ENCODE results near the gene SI. TPM values are rescaled to one million over a fixed set of nuclear protein-coding genes. Genes with fewer than 3 reads are reported as not detected.

SI gene
- total RNA-seq, 1 experiment from 2014 or later = not detected

DNA sequence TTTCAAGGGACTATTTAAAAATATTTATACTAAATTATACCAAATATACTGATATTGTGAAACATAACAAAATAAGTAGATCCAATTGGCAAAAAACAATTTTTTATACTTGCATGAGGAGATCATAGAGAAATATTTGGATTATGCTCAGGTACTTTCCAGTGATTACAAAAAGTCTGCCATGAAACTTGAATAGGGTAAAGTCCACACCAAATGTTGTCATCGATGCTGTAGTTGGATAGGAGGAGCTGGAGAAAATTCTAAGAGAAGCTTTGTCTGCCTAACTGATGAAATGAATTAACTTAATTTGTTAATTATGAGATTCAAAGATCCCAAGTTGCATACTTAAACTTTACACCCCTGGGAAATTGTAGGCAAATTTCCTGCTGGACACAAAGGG is 93.3 kb downstream of the SI start:
- TF ChIP-seq CTCF (conservative IDR thresholded peaks at IDR 0.05) = no peak
- Histone ChIP-seq H3K4me2 (ENCODE audit: insufficient read depth, insufficient read length, low read length) (no peak overlapping the region), H4K8ac (replicated peaks; ENCODE audit: insufficient read length, low read depth, low read length) (no peak overlapping the region), H3K56ac (ENCODE audit: insufficient read length, low read depth, low read length) (no peak overlapping the region), H3K79me2 (ENCODE audit: insufficient read depth, low read length) (no peaks in the 10 kb centered on the region), H3K27ac (ENCODE audit: insufficient read length, low read depth, low read length) (no peak overlapping the region), H2AFZ (ENCODE audit: low read length) (no peak overlapping the region), H3K23me2 (ENCODE audit: insufficient read length, low read depth, low read length, poor library complexity, severe bottlenecking) (no peaks in the 10 kb centered on the region), H2BK120ac (ENCODE audit: low read depth, low read length, poor library complexity, severe bottlenecking) (no peak overlapping the region), H4K91ac (ENCODE audit: insufficient read length, low read depth, low read length) (no peak overlapping the region), H3K23ac (ENCODE audit: insufficient read length, low read depth, low read length) (no peak overlapping the region), H3T11ph (ENCODE audit: low read length) (no peak overlapping the region), H4K20me1 (ENCODE audit: control insufficient read depth, insufficient read depth, insufficient read length) (no peaks in the 10 kb centered on the region), H3K4me1 (ENCODE audit: insufficient read depth, low read length) (no peaks in the 10 kb centered on the region), H3K4ac (ENCODE audit: low read depth, low read length) (no peak overlapping the region), H3K18ac (ENCODE audit: insufficient read length, low read depth, low read length) (no peak overlapping the region), H3K14ac (ENCODE audit: insufficient read depth, low read length) (no peak overlapping the region), H3K9me3 (ENCODE audit: control insufficient read depth, low read depth, low read length) (no peaks in the 10 kb centered on the region), H3K79me1 (ENCODE audit: insufficient read depth, low read depth, low read length, poor library complexity, severe bottlenecking) (no peaks in the 10 kb centered on the region), H2BK5ac (ENCODE audit: insufficient read length, low read length) (no peak overlapping the region), H2AK5ac (ENCODE audit: insufficient read length, low read length) (no peak overlapping the region), H2BK12ac (ENCODE audit: insufficient read length, low read depth, low read length) (no peak overlapping the region), H2BK20ac (ENCODE audit: low read depth, low read length, poor library complexity, severe bottlenecking) (no peak overlapping the region), H3K9ac (ENCODE audit: extremely low read depth, insufficient read length, low read length) (no peak overlapping the region), H4K5ac (ENCODE audit: insufficient read length, low read depth, low read length) (no peak overlapping the region), H2BK15ac (ENCODE audit: low read depth, low read length) (no peak overlapping the region), H3K27me3 (ENCODE audit: insufficient read depth, low read length) (no peaks in the 10 kb centered on the region)
- Mint-ChIP-seq H3K9me3 (no peaks in the 10 kb centered on the region), H3K27ac (no peak overlapping the region), H3K4me3 (no peak overlapping the region), H3K36me3 (ENCODE audit: insufficient read depth in 1 of 3, low read depth in 3 of 3) (no peaks in the 10 kb centered on the region), H3K27me3 (ENCODE audit: low read depth) (no peaks in the 10 kb centered on the region), H3K4me1 (no peaks in the 10 kb centered on the region)
- WGBS (ENCODE audit: extremely low coverage, insufficient read length, low lambda C conversion rate) = no CpG with 5 or more reads among the region's 1 CpG
- no peak for DNase-seq
